ENCODE data around the gene CTRL.

DNA sequence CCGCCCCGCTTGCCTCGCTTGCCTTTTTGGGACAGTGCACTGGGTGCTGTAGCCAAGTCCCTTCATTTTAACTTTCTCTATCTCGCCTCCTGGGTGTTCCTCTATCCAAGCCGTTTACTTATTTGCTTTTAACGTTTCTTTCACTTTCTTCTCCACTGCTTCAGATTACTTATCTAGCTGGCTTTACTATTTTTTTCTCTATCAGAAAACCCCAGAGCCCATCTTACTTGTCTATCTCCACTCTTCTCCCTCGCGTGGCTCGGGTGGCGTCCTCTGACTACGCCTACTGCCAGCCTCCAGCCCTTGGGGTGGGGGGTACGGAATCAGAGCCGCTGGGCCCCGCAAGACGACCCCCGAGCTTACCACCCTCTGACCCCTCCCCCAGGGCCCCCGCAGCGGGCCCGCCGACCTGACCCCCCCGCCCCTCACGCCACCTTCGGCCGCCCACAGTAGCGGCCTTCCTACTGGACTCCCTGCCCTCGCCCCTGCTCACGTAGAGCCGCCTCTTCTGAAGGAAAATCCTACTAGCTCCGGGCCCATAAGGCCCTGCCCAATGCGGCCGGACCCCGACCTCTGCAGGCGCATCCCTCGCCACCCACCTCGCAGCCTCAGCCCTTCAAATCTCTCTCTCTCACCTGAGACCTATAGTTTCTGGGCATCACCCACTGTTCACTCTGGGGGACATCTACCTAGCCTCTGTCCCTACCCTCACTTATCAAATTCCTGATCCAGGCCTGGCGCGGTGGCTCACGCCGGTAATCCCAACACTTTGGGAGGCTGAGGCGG lies 37.8 kb upstream of the CTRL start:
- TF ChIP-seq, protein P1, sequence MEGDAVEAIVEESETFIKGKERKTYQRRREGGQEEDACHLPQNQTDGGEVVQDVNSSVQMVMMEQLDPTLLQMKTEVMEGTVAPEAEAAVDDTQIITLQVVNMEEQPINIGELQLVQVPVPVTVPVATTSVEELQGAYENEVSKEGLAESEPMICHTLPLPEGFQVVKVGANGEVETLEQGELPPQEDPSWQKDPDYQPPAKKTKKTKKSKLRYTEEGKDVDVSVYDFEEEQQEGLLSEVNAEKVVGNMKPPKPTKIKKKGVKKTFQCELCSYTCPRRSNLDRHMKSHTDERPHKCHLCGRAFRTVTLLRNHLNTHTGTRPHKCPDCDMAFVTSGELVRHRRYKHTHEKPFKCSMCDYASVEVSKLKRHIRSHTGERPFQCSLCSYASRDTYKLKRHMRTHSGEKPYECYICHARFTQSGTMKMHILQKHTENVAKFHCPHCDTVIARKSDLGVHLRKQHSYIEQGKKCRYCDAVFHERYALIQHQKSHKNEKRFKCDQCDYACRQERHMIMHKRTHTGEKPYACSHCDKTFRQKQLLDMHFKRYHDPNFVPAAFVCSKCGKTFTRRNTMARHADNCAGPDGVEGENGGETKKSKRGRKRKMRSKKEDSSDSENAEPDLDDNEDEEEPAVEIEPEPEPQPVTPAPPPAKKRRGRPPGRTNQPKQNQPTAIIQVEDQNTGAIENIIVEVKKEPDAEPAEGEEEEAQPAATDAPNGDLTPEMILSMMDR (conservative IDR thresholded peaks at IDR 0.05) = no peak
- no peak for TF ChIP-seq EZH2 (IDR thresholded peaks at IDR 0.05; ENCODE audit: low read depth)
